GM12874 (cell line): ENCODE results near the gene ICAM2.

Experiments used
- TF ChIP-seq, protein P1 (sequence below): IDR thresholded peaks from 2 replicates; pipeline ENCODE4 v1.5.1; 2011; ENCODE audit warnings: low read depth, mild to moderate bottlenecking, control low read depth, low read length, moderate library complexity; ENCODE audit not compliant: insufficient read depth

ICAM2 gene

DNA sequence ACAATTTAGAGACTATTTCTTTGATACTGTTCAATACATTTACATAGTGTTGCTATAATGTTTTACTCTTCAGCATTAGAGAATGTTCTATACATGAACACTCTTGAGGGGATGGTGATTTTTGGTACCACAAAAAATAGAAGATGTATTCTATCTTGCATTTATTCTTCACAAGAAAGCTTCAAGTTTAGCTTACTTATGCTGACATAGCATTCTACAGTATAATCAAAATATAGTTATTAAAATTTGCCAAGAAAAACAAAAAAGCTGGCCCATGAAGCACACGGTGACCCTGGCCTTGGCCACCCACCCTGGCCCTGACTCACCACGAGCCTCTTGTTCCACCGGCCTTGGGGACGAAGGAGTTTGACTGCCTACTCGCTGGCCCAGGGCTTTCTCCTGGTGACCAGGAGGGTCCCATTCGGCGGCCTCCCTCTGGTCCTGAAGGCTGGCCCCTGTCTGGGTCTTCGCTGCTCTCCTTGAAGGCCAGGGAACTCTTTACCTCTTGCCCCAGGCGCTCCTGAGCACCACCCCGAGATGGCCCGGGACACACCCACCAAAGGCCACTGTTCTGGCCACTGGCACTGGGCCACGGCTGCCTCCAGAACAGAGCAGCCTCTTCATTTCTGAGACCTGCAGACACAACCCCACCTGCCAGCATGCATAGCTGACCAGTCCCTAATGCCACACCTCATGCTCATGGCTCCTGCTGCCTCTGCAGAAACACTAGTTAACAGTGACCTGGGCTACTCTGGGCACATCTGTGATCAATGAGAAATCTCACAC is 22.5 kb upstream of the ICAM2 start:
- TF ChIP-seq, protein P1, sequence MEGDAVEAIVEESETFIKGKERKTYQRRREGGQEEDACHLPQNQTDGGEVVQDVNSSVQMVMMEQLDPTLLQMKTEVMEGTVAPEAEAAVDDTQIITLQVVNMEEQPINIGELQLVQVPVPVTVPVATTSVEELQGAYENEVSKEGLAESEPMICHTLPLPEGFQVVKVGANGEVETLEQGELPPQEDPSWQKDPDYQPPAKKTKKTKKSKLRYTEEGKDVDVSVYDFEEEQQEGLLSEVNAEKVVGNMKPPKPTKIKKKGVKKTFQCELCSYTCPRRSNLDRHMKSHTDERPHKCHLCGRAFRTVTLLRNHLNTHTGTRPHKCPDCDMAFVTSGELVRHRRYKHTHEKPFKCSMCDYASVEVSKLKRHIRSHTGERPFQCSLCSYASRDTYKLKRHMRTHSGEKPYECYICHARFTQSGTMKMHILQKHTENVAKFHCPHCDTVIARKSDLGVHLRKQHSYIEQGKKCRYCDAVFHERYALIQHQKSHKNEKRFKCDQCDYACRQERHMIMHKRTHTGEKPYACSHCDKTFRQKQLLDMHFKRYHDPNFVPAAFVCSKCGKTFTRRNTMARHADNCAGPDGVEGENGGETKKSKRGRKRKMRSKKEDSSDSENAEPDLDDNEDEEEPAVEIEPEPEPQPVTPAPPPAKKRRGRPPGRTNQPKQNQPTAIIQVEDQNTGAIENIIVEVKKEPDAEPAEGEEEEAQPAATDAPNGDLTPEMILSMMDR: no peak

DNA sequence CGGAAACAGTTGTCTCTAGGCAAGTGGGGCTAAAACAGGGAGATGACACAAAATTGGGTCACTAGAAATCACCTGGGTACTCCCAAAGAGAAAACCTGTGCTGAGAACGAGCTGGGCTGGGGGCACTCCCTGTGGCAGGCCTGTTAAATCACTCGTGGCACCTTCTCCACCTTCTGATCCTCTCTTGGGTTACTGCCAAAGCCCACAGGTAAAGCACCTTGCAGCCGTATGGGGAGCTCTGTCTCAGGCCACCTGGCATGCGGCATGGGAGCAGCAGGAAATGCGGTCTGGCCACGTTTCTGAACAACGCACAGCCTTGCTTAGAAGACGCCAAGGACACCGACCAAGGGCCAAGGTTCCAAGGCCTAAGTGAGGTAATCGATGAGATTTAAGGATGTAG is 21.5 kb upstream of the ICAM2 start:
- TF ChIP-seq, protein P1: no peak

DNA sequence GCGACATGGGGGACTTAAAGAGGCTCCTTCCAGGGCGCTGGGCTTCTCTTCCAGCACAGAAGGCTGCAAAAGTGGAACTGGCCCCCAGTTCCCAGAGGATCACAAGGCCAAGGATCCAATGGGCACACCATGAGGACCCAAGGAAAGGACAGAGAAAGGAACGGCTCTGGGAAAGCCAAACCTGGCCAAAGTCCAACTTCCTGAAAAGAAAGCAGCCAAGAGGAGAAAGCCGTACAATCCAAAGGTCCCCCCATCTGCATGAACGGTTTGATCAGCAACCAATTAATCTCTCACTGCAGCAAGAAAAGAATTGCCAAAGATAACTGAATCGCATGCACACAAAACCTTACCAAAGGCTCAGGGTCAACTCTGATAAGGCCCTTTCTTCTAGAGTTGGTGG is 19.8 kb upstream of the ICAM2 start:
- TF ChIP-seq, protein P1: no peak

DNA sequence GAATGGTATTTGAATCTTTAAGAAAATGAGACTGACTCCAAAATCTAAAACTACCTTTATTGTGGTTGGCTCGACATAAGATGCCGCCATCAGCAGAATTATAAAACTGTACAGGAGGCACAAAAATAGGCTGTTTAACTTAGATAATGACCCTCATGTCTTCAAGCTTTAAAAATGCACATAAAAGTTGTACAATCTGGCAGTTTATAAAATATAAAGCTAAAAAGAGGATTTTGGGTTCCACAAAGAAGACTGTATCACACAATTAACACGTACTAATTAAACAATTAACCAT is 18.6 kb upstream of the ICAM2 start:
- TF ChIP-seq, protein P1: no peak

DNA sequence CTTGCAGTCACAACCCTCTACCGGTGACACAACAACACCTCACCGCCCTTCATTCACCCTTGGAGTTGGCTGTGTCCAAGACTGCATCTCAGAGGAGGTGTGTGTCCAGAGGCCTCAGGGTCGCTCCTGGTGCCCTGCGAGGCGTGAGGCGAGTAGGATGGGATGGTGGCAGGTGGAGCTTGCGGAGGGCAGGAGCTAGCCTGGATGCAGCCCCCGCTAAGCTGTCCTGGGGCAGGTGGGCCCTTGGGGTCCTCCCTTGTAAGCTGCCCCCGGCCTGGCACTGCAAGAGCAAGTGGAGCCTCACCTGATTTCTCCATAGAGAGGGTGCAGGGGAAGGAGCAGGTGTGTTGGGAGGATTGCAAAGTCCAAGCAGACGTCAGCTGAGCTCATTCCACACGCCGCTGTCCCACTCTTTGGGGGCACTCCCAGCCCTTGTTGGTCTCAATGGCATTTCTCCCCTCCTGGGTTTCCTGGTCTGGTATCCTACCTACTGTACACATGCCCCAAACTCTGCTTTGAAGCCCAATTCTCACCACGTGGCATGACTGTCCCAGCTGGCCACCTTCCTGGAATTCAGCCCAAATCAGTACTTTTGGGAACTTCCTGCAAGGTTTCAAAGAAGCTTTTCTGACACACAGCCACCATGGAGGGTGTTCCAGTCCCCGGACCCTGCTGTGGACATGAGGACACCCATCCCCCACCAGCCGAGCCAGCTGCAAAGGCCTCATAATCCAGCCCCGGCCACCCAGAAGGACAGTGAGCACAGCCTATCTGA is 18.1 kb upstream of the ICAM2 start:
- TF ChIP-seq, protein P1: no peak

DNA sequence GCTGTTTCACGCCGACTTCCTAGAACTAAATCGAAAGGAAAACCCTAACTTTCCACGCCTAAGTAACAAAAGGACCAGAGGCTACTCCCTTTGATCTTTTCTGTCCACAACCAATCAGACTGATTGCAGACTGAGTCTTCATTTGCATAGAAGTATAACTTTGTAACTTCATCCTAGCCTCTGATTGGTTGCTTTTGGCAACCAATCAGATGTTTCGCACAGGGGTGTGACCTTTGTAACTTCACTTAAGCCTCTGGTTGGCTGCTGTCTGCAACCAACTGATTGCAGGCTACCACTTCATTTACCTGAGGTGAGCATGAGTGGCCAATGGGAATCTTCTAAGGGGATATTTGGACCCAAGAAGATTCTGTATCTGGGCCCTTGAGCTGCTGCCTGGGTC is 17.4 kb upstream of the ICAM2 start:
- TF ChIP-seq, protein P1: no peak

DNA sequence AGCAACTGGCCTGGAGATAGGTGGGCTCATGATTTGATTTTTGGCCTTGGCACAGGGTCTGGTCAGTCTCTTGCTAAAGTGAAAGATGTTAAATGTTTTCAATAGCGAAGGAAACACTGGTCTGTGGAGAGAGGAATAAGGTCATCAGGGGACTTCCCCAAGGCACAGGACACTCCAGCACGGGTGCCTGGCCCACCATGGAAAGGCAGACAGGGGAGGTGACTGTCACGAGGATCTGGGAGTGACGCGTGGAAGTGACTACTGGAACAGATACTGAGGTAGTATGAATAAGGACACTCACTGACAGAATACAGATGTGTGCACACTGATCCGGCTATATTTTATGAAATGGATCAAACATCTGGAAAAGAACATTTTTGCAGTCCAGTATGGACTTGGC is 16.7 kb upstream of the ICAM2 start:
- TF ChIP-seq, protein P1: no peak
